ENCODE results near the gene PLCB1.

DNA sequence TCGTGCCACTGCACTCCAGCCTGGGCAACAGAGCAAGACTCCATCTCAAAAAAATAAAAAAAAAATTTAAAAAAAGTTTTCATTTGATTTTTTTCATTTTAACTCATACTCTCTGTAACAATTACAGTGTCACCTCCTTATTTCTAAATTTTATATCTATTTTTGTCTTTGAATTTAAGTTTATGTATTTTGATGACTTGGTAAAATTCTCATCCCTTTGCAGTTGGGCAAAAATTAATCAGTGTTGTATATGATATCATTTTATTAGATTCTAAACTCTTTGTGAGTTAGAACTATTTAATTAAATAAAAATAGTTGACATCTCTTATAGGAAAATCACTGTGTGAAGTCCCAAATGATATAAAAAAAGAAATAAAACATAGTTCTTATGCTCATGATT, 270.7 kb downstream of the PLCB1 start:
- no peak for TF ChIP-seq POLR2A (IDR thresholded peaks at IDR 0.05; ENCODE audit: low read depth, low read length)
- TF ChIP-seq TAF1 (IDR thresholded peaks at IDR 0.05; ENCODE audit: borderline replicate concordance, low read depth, low read length) = no peak
- TF ChIP-seq POLR2AphosphoS5 (IDR thresholded peaks at IDR 0.05; ENCODE audit: low read depth, low read length) = no peak
